Glutamatergic neuron (in vitro differentiated cells): ENCODE results near the gene GOLGA8H. TPM values are rescaled to one million over a fixed set of nuclear protein-coding genes. Genes with fewer than 3 reads are reported as not detected.
A peak's percentile ranks its signal among the peaks of the same experiment; 100 is the strongest.
"Not testable (repeated sequence)": the region's sequence is repeated elsewhere in the genome, so short reads cannot be mapped to it uniquely, and the experiment has no call there.

ENCODE experiments used
- DNase-seq: peaks from one replicate; pipeline ENCODE4 v3.0.0; 2022
- H3K27ac Mint-ChIP-seq: one replicate; pipeline ENCODE4 v1.8.0; 2020; ENCODE audit warnings: mild to moderate bottlenecking, mixed read lengths, inconsistent platforms; ENCODE audit not compliant: unreplicated experiment
- H3K27me3 Mint-ChIP-seq: one replicate; pipeline ENCODE4 v1.8.0; 2020; ENCODE audit warnings: mild to moderate bottlenecking, moderate library complexity, mixed read lengths, inconsistent platforms; ENCODE audit not compliant: unreplicated experiment
- H3K36me3 Mint-ChIP-seq: one replicate; pipeline ENCODE4 v1.8.0; 2020; ENCODE audit warnings: mild to moderate bottlenecking, mixed read lengths, inconsistent platforms; ENCODE audit not compliant: unreplicated experiment
- H3K4me1 Mint-ChIP-seq: one replicate; pipeline ENCODE4 v1.8.0; 2020; ENCODE audit warnings: mild to moderate bottlenecking, low read depth, mixed read lengths, inconsistent platforms; ENCODE audit not compliant: unreplicated experiment
- H3K4me3 Mint-ChIP-seq: one replicate; pipeline ENCODE4 v1.8.0; 2020; ENCODE audit warnings: mild to moderate bottlenecking, mixed read lengths, inconsistent platforms; ENCODE audit not compliant: unreplicated experiment
- H3K9me3 Mint-ChIP-seq: one replicate; pipeline ENCODE4 v1.8.0; 2020; ENCODE audit warnings: mild to moderate bottlenecking, moderate library complexity, mixed read lengths, inconsistent platforms; ENCODE audit not compliant: unreplicated experiment
- CTCF ChIP-seq: fragments of 200-600 bp; sonication (generic); IDR thresholded peaks from one replicate; pipeline ENCODE4 v1.5.0; 2021; ENCODE audit not compliant: partially characterized antibody, unreplicated experiment
- total RNA-seq: library from RNA; stranded (reverse); fragmentation: NEBNext Ultra II Directional; extraction: Animal tissue kit (Norgen Biotek cat#: 25700); gene quantifications from one replicate; pipeline ENCODE4 v1.2.1, GENCODE V29; 2021; ENCODE audit not compliant: unreplicated experiment

GOLGA8H gene
- total RNA-seq, 1 donor from 2014 or later: not detected

GRCh38 chr15:30625436-30626193 is 21.8 kb downstream of the GOLGA8H start, which contains the start of gene ARHGAP11B:
ARHGAP11B (plus strand) TSS chr15:30626128.
- H3K4me1 Mint-ChIP-seq, H3K9me3 Mint-ChIP-seq, H3K27me3 Mint-ChIP-seq, H3K36me3 Mint-ChIP-seq: not testable (repeated sequence)
- peak; percentile 91 for DNase-seq
- H3K27ac Mint-ChIP-seq: peak within 1 kb of the TSS; percentile 96
- H3K4me3 Mint-ChIP-seq: peak within 1 kb of the TSS; percentile 97
- peak; percentile 8 for TF ChIP-seq CTCF

DNA sequence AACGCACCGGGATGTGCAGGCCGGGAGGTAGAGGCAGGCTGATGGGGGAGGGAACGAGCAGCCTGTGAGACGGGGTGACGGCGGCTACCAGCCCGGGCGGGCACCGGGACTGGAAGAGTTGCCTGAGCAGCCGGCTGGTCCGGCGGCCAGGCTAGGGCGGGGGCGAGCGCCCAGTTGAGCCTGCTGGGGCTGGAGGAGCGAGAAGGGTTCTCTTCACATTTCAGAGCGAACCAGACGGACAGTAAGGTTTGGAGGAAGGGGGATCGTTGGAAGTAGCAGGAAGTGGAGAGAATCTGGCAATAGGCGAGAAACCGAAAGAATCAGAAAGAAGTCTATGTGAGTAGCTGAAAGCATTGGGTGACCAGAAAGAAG is 22.4 kb downstream of the GOLGA8H start:
- not testable (repeated sequence) for H3K9me3 Mint-ChIP-seq, H3K27me3 Mint-ChIP-seq, H3K4me1 Mint-ChIP-seq, DNase-seq, H3K36me3 Mint-ChIP-seq
- peak; percentile 3 for TF ChIP-seq CTCF
- H3K4me3 Mint-ChIP-seq: peak overlapping the region; percentile 97
- H3K27ac Mint-ChIP-seq: peak overlapping the region; percentile 96

DNA sequence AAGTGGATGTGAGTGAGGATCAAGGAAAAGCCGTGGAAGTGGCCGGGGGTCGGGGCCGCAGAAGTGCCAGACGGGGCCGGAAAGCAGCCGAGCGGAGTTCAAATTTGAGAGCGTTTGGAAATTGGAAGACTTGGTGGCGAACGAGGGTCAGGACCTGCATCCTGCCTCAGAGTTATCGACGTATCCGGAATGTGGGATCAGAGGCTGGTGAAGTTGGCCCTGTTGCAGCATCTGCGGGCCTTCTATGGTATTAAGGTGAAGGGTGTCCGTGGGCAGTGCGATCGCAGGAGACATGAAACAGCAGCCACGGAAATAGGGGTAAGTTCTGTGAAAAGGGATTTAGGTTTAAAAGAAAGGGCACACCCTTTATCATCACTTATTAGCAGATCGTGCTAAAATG is 22.8 kb downstream of the GOLGA8H start:
- H3K4me3 Mint-ChIP-seq: peak overlapping the region; percentile 97
- DNase-seq, H3K36me3 Mint-ChIP-seq, H3K4me1 Mint-ChIP-seq, H3K27me3 Mint-ChIP-seq, H3K9me3 Mint-ChIP-seq: not testable (repeated sequence)
- H3K27ac Mint-ChIP-seq: peak overlapping the region; percentile 40

GRCh38 chr15:30650012-30650929 is 46.4 kb downstream of the GOLGA8H start:
- H3K4me1 Mint-ChIP-seq: no peaks in the 10 kb centered on the region
- H3K9me3 Mint-ChIP-seq: no peaks in the 10 kb centered on the region
- no peaks in the 10 kb centered on the region for H3K27me3 Mint-ChIP-seq
- H3K27ac Mint-ChIP-seq: no peak overlapping the region
- no peak for DNase-seq
- no peaks in the 10 kb centered on the region for H3K36me3 Mint-ChIP-seq
- no peak overlapping the region for H3K4me3 Mint-ChIP-seq
- TF ChIP-seq CTCF: no peak

- not testable (repeated sequence) for H3K27me3 Mint-ChIP-seq, DNase-seq, H3K36me3 Mint-ChIP-seq, H3K27ac Mint-ChIP-seq, H3K9me3 Mint-ChIP-seq, H3K4me1 Mint-ChIP-seq, H3K4me3 Mint-ChIP-seq
- TF ChIP-seq CTCF: peak; percentile 72
Measured at GRCh38 chr15:30661154-30661553, 57.3 kb downstream of the GOLGA8H start.

Other genes with a start within 250 kb of the GOLGA8H start
- gene CHRFAM7A, start 210.5 kb upstream of the GOLGA8H start, total RNA-seq: 3.9 TPM
- gene GOLGA8R, start 189.8 kb upstream of the GOLGA8H start, total RNA-seq: not detected
- gene GOLGA8Q, start 52.0 kb upstream of the GOLGA8H start, total RNA-seq: not detected